ENCODE data around the gene TANC2.

The TANC2 gene

DNA sequence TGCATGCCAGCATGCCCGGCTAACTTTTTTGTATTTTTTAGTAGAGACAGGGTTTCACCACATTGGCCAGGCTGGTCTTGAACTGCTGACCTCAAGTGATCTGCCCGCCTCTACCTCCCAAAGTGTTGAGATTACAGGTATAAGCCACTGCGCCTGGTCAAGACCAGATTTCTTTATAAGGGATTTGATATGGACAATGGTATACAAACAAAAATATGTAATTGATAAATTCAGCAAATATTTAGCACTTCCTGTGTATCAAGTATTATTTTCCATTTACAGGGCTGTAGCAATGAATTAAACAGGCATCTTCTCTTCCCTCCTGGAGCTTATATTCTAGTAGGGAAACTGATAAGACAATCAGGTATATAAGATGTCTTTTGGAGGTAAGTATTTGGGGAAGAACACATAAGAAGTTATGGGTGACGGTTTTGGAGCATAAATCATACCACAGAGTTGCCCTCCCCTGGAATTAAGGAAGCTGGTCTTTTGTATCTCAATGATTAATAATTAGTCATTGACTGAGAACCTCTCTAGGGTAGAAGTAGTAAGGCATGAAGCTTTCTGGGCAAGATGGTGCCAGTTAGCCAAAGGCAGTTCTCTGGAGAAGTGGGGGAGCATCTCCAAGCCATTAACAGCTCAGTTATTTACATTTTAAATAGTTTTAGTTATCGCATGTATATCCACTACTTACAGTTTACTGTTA is 35.8 kb downstream of the TANC2 start:
- no peak for DNase-seq (ENCODE audit: low spot score)

DNA sequence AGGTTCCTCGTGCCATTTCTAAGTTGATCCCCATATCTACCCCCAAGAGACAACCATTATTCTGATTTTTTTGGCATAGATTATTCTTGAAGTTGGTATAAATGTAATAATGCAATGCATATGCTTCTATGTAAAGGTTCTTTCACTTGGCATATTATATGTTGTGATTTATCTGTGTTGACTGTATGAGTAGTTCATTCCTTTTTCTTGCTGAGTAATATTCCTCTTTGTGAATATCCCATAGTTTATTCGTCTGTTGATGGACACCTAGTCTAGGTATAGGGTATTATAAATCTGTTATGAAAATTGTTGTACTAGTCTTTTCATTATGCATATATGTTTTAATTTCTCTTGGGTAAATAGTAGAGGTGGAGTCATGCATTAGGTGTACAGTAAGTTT is 36.6 kb downstream of the TANC2 start:
- DNase-seq (ENCODE audit: low spot score): no peak

DNA sequence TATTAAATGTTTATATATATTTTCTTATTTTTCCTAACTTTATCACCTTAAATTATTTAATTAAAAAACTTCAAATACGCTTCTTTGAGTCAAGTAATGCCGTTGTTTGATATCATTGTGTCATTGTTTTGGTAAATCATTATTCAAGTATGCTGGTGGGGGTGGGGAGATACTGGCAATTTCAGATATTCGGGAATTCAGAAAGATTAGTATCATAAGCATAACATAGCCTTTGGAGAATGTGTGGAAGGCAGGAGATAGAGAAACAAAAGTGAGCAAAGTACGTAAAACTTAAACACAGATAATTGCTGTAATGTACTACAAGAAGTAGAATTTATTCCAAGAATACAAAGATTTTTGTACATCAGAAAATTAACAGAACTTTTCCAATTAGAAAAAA is 49.8 kb downstream of the TANC2 start:
- DNase-seq (ENCODE audit: low spot score): no peak
